Pancreas (tissue), 10 donors: ENCODE data around the gene CDH20. TPM values are rescaled to one million over a fixed set of nuclear protein-coding genes. Genes with fewer than 3 reads are reported as not detected.

ENCODE experiments used
- ATAC-seq, 4 donors: fragments of 200-7000 bp; cut with Tn5 transposase; one replicate each; pipeline versions ENCODE4 v1.8.0 to v1.9.1; 2020; ENCODE audit warnings: mild to moderate bottlenecking in 4 of 4, moderate library complexity in 4 of 4
- DNase-seq, 6 donors: peaks; one replicate each; pipeline ENCODE4 v3.0.0-alpha.2; 2020
- FAIRE-seq: peaks from 2 replicates; lab custom pipeline; 2012; peaks lifted over from hg19 to GRCh38; lab: Jason Lieb, UNC
- H3K27ac ChIP-seq, 4 donors: fragments of 200-600 bp; sonication (generic); 1 replicate in 3 of 4; 2 replicates in 1 of 4; pipeline versions ENCODE4 v1.5.0 to v1.8.0; 2020
- H3K27me3 ChIP-seq, 4 donors: fragments of 200-600 bp; one replicate each; pipeline ENCODE4 v1.8.0; 2021
- H3K36me3 ChIP-seq, 3 donors: fragments of 200-600 bp; sonication (generic) in 1 of 3; one replicate each; pipeline versions ENCODE4 v1.5.0 to v1.8.0; 2020 to 2021
- H3K4me1 ChIP-seq, 3 donors: fragments of 200-600 bp; one replicate each; pipeline ENCODE4 v1.8.0; 2021
- H3K4me3 ChIP-seq, 4 donors: fragments of 200-600 bp; sonication (generic) in 2 of 4; one replicate each; pipeline versions ENCODE4 v1.5.0 to v1.8.0; 2020 to 2021
- H3K9me3 ChIP-seq, 4 donors: fragments of 200-600 bp; one replicate each; pipeline ENCODE4 v1.8.0; 2021
- WGBS, 2 donors: extraction: QIAGEN DNeasy Blood & Tissue Kit; methylation state at CpG; one replicate each; pipeline ENCODE4 v1.1.7; 2013; 5-methylcytosine and 5-hydroxymethylcytosine counted together
- intact Hi-C, 3 donors: fragments of 100-400 bp; cut with DNase I; formaldehyde crosslinking; loops; one replicate each; pipeline versions ENCODE4 v1.11.1 to v1.14.2; 2022
- polyA plus RNA-seq, 2 donors: library from polyadenylated mRNA; stranded (reverse); fragments of 200-250 nt; gene quantifications; one replicate each; pipeline ENCODE4 v1.2.3, GENCODE V29; 2013
- total RNA-seq, 6 donors: library from RNA; stranded (reverse); fragmentation: NEBNext Ultra II Directional in 4 of 6; extraction: Animal tissue kit (Norgen Biotek cat#: 25700) in 4 of 6; gene quantifications; one replicate each; pipeline versions ENCODE4 v1.2.1 to v1.2.4, GENCODE V29; 2021 to 2023
- TF ChIP-seq, protein P1 (sequence below), 4 donors: fragments of 200-600 bp; sonication (generic) in 3 of 4; IDR thresholded peaks; one replicate each; pipeline versions ENCODE4 v1.5.0 to v1.8.0; 2021; ENCODE audit warnings: antibody characterized with exemption in 4 of 4
- donor health status: healthy with polysubstance abuse.
- donor health status: DM: no; HTN: no; CAD: no; lungs with moderate emphysema.
- donor health status: DM: no; HTN: no; CAD: no.
- donor health status: control.
- donor health status: control.
- donor health status: Bipolar disorder and iron deficiency.
- donor health status: DM: yes; HTN: yes; CAD: no.
- donor health status: DM: no; HTN: no; CAD: no.
- donor health status: DM: no; HTN: no; CAD: no.
- donor health status: DM: yes; HTN: yes; CAD: no.

Gene CDH20
- total and polyA plus RNA-seq, 8 donors: 0.02 to 0.17 TPM; not detected in 6

DNA sequence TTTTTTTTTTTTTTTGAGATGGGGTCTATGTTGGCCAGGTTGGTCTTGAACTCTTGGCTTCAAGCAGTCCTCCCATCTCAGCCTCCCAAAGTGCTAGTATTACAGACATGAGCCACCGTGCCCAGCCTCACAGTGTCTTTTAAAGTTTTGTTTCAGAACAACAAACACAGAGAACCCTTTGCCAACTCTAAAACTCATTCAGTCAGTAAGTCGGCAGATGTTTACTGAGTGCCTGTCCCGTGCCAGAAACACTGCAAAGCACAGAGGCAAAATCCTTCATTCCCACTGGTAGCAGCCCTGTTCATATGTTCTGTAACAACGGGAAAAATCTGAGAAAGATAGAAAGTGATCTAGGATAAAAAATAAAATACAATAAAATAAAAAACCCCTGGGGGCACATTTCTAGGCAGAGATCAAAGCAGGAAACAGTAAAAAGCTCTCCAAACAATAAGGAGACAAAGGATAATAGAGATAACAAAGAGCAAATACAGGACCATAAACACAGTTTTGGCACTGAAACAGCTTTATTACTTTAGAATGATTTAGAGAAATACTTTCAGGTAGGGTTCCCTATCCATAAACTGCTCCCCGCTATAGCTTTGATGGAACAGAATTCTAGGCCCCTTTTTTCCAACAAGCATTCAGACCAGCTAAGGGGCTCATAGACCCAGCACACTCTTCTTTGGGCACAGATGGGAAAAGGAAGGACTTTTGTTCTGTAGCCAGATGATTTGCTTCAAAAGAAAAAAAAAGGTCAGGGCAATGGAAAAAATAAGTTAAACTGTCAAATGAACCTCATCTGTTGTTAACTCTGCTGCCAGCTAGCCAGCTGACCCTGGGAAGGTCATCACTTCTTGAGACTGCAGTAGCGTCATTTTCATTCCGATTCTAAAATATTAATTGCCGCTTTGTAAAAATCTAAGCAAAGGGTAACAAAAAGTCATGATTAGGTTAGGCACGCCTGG is 212.3 kb downstream of the CDH20 start:
- FAIRE-seq (no peak), ATAC-seq (no peak), DNase-seq (no peak)
- H3K27me3 ChIP-seq: no peaks in the 10 kb centered on the region
- no peaks in the 10 kb centered on the region for H3K4me1 ChIP-seq
- no peak overlapping the region for H3K4me3 ChIP-seq
- no peaks in the 10 kb centered on the region for H3K9me3 ChIP-seq
- 69 to 81% methylated on average over 9 of the region's 9 CpGs for WGBS, 2 donors
- no peak overlapping the region for H3K27ac ChIP-seq
- TF ChIP-seq, protein P1, sequence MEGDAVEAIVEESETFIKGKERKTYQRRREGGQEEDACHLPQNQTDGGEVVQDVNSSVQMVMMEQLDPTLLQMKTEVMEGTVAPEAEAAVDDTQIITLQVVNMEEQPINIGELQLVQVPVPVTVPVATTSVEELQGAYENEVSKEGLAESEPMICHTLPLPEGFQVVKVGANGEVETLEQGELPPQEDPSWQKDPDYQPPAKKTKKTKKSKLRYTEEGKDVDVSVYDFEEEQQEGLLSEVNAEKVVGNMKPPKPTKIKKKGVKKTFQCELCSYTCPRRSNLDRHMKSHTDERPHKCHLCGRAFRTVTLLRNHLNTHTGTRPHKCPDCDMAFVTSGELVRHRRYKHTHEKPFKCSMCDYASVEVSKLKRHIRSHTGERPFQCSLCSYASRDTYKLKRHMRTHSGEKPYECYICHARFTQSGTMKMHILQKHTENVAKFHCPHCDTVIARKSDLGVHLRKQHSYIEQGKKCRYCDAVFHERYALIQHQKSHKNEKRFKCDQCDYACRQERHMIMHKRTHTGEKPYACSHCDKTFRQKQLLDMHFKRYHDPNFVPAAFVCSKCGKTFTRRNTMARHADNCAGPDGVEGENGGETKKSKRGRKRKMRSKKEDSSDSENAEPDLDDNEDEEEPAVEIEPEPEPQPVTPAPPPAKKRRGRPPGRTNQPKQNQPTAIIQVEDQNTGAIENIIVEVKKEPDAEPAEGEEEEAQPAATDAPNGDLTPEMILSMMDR (IDR thresholded peaks at IDR 0.05): no peak
- no peaks in the 10 kb centered on the region for H3K36me3 ChIP-seq
- intact Hi-C loops: no loop called here

DNA sequence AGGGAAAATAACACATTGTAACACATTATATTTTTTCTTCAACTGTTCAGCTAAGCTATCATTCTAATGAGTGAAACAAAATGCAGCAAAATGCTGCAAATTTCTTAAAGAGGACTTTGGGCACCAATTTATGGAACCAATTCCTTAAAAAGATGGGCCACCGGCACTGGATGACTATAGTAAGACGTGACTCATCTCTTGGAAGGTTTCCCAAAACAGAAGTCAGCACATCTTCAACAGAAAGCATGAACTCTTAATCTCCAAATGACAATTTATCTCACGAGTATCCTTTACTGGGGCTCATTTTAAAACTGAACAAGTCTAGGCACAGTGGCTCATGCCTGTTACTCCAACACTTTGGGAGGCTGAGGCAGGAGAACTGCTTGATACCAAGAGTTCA is 213.4 kb downstream of the CDH20 start:
- no peaks in the 10 kb centered on the region for H3K36me3 ChIP-seq
- WGBS, 2 donors: 79 to 80% methylated on average over 3 of the region's 3 CpGs
- no peak overlapping the region for H3K27ac ChIP-seq
- intact Hi-C loops: no loop called here
- TF ChIP-seq, protein P1 (IDR thresholded peaks at IDR 0.05): no peak
- DNase-seq: no peak
- H3K27me3 ChIP-seq: no peaks in the 10 kb centered on the region
- no peak for FAIRE-seq
- no peaks in the 10 kb centered on the region for H3K4me1 ChIP-seq
- no peak overlapping the region for H3K4me3 ChIP-seq
- no peaks in the 10 kb centered on the region for H3K9me3 ChIP-seq
- no peak for ATAC-seq

DNA sequence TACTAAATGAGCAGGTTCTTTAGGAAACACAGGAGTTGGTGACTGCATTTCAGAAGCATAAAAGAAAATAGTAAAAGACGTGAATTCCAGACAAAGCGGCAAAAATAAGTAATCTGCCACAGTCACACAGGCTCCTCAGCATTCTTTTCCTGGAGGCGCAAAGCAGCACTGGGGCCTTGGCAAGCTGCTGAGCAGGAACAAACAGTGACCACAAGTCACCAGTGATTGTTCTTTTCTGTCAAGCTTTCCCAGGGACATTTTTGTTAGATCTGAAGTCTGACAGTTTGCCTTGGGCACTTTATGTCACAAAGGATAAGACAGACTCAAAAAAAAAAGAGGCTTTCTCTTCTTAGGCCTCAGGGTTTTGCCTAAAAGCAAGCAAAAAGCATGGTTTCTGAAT is 216.2 kb downstream of the CDH20 start:
- TF ChIP-seq, protein P1 (IDR thresholded peaks at IDR 0.05): no peak
- intact Hi-C loops: no loop called here
- Histone ChIP-seq H3K27me3 (no peaks in the 10 kb centered on the region), H3K36me3 (no peaks in the 10 kb centered on the region), H3K4me1 (no peaks in the 10 kb centered on the region), H3K27ac (no peak overlapping the region), H3K9me3 (no peaks in the 10 kb centered on the region), H3K4me3 (no peak overlapping the region)
- ATAC-seq: no peak
- no peak for FAIRE-seq
- no peak for DNase-seq
- 88 to 89% methylated on average over 3 of the region's 3 CpGs for WGBS, 2 donors

- H3K4me3 ChIP-seq: no peak overlapping the region
- no peak overlapping the region for H3K27ac ChIP-seq
- FAIRE-seq: no peak
- H3K4me1 ChIP-seq: no peaks in the 10 kb centered on the region
- no peaks in the 10 kb centered on the region for H3K27me3 ChIP-seq
- WGBS, 2 donors: 78 to 83% methylated on average over 11 of the region's 11 CpGs
- TF ChIP-seq, protein P1 (IDR thresholded peaks at IDR 0.05): no peak
- no peak for DNase-seq
- no peaks in the 10 kb centered on the region for H3K36me3 ChIP-seq
- no peaks in the 10 kb centered on the region for H3K9me3 ChIP-seq
- intact Hi-C loops: no loop called here
- no peak for ATAC-seq
These were observed 216.7 kb downstream of the CDH20 start for GRCh38 chr18:61549889-61550288.

GRCh38 chr18:61551586-61551985 is 218.4 kb downstream of the CDH20 start:
- no peak overlapping the region for H3K27ac ChIP-seq
- TF ChIP-seq, protein P1 (IDR thresholded peaks at IDR 0.05): peak; percentile 51 to 78 (median 74)
- ATAC-seq (peak; percentile 62 to 90 (median 86)), DNase-seq (peak in 3 of 6 donors; percentile 28 to 41 (median 30)), FAIRE-seq (peak; percentile 68)
- no peaks in the 10 kb centered on the region for H3K36me3 ChIP-seq
- H3K4me3 ChIP-seq: no peak overlapping the region
- 11 to 20% methylated on average over 5 of the region's 5 CpGs for WGBS, 2 donors
- no peaks in the 10 kb centered on the region for H3K27me3 ChIP-seq
- no peaks in the 10 kb centered on the region for H3K9me3 ChIP-seq
- intact Hi-C loops: no loop called here
- no peaks in the 10 kb centered on the region for H3K4me1 ChIP-seq
